SHP77 treated with DMSO at 0.1 percent for 48 hours (cell line): ENCODE data around the gene BCL2L2.
"Not testable (repeated sequence)": the region's sequence is repeated elsewhere in the genome, so short reads cannot be mapped to it uniquely, and the experiment has no call there.

Source experiments
- DNase-seq: peaks from one replicate; lab custom pipeline; 2025; lab: John Stamatoyannopoulos, UW

The BCL2L2 gene

GRCh38 chr14:23306412-23307145 is at the start of gene BCL2L2:
BCL2L2 (plus strand) TSS chr14:23306833; CDS start chr14:23307768, 935 bp downstream.
- DNase-seq = peak; percentile 86

GRCh38 chr14:23258256-23258655 is 48.4 kb upstream of the BCL2L2 start:
- DNase-seq = no peak

- no peak for DNase-seq
These were observed 47.2 kb upstream of the BCL2L2 start for GRCh38 chr14:23259426-23259825.

- not testable (repeated sequence) for DNase-seq
These were observed 45.8 kb upstream of the BCL2L2 start for GRCh38 chr14:23260849-23261248.

- DNase-seq = no peak
These were observed 37.4 kb upstream of the BCL2L2 start for GRCh38 chr14:23269193-23269592.

GRCh38 chr14:23275412-23275811 is 31.2 kb upstream of the BCL2L2 start:
- DNase-seq = no peak

- DNase-seq = no peak
These were observed 29.4 kb upstream of the BCL2L2 start for GRCh38 chr14:23277189-23277588.

GRCh38 chr14:23277928-23278327 is 28.7 kb upstream of the BCL2L2 start:
- DNase-seq = not testable (repeated sequence)

- DNase-seq = no peak
These were observed 25.4 kb upstream of the BCL2L2 start for GRCh38 chr14:23281247-23281646.

GRCh38 chr14:23284654-23285529 is 21.7 kb upstream of the BCL2L2 start:
- DNase-seq = no peak

GRCh38 chr14:23285530-23286019 is 21.1 kb upstream of the BCL2L2 start:
- no peak for DNase-seq

- peak; percentile 98 for DNase-seq
These were observed 20.4 kb upstream of the BCL2L2 start, which contains the start of gene HOMEZ for GRCh38 chr14:23286020-23286901. HOMEZ (minus strand) TSS chr14:23286132; CDS start chr14:23285952, 180 bp downstream.

GRCh38 chr14:23286902-23287479 is 19.6 kb upstream of the BCL2L2 start:
- no peak for DNase-seq

- DNase-seq = peak; percentile 29
These were observed 11.7 kb upstream of the BCL2L2 start for GRCh38 chr14:23294734-23295561.

- DNase-seq = no peak
These were observed 10.4 kb upstream of the BCL2L2 start for GRCh38 chr14:23296012-23296777.

GRCh38 chr14:23297096-23297495 is 9.5 kb upstream of the BCL2L2 start:
- DNase-seq = no peak

- no peak for DNase-seq
These were observed 8.9 kb upstream of the BCL2L2 start for GRCh38 chr14:23297611-23298277.

- DNase-seq = no peak
These were observed 7.2 kb upstream of the BCL2L2 start for GRCh38 chr14:23299211-23299957.
